K562 (cell line): ENCODE data around the gene OTOGL.

Experiments
- POLR2A ChIP-seq: fragments of 450-650 bp; conservative IDR thresholded peaks from 2 replicates; pipeline ENCODE4 v1.6.1; 2016
- SAFB2 ChIP-seq: fragments of 200-400 bp; formaldehyde crosslinking; IDR thresholded peaks from 2 replicates; pipeline ENCODE4 v1.6.1; 2018; ENCODE audit warnings: borderline replicate concordance, low read length, low read depth, moderate library complexity; ENCODE audit not compliant: severe bottlenecking
- TF ChIP-seq, protein P1 (sequence below), 3 experiments: IDR thresholded peaks in 2 of 3; conservative IDR thresholded peaks in 1 of 3; 2 replicates each; pipeline ENCODE4 v1.5.1; 2011 to 2012; ENCODE audit warnings: low read length in 3 of 3, mild to moderate bottlenecking in 3 of 3, control low read depth in 2 of 3, improper control_type of control experiment in 1 of 3, inconsistent platforms in 1 of 3, low read depth in 1 of 3, mixed read lengths in 1 of 3, moderate library complexity in 1 of 3; ENCODE audit not compliant: insufficient read depth in 2 of 3
- TF ChIP-seq, protein P2 (sequence below): fragments of 250-450 bp; sonication (Bioruptor Pico); IDR thresholded peaks from 2 replicates; pipeline ENCODE4 v1.5.0; 2022; ENCODE audit warnings: mild to moderate bottlenecking

DNA sequence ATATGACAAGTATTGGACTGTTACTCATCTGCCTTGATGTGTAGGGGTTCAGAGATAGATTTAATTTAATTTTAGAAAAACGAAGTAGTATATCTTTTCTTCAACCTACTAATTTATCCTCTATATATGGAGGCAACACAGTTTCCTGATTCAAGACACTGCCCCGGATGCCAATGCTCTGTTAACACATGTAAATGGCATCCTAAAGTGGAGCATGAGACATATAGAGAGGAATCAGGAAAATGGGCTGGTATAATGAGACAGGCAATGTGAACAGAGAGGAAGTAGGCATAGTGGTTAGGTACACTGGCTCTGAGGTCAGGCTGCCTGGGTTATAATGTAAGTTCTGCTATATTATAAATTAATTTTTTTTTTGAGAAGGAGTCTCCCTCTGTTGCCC, 85.6 kb downstream of the OTOGL start:
- TF ChIP-seq SAFB2, result no peak
- TF ChIP-seq, protein P1, sequence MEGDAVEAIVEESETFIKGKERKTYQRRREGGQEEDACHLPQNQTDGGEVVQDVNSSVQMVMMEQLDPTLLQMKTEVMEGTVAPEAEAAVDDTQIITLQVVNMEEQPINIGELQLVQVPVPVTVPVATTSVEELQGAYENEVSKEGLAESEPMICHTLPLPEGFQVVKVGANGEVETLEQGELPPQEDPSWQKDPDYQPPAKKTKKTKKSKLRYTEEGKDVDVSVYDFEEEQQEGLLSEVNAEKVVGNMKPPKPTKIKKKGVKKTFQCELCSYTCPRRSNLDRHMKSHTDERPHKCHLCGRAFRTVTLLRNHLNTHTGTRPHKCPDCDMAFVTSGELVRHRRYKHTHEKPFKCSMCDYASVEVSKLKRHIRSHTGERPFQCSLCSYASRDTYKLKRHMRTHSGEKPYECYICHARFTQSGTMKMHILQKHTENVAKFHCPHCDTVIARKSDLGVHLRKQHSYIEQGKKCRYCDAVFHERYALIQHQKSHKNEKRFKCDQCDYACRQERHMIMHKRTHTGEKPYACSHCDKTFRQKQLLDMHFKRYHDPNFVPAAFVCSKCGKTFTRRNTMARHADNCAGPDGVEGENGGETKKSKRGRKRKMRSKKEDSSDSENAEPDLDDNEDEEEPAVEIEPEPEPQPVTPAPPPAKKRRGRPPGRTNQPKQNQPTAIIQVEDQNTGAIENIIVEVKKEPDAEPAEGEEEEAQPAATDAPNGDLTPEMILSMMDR (IDR thresholded peaks at IDR 0.05 in 2 of 3, conservative IDR thresholded peaks at IDR 0.05 in 1 of 3; ENCODE audit: insufficient read depth in 2 of 3, low read depth in 1 of 3, low read length in 3 of 3), result no peak
- TF ChIP-seq, protein P2, sequence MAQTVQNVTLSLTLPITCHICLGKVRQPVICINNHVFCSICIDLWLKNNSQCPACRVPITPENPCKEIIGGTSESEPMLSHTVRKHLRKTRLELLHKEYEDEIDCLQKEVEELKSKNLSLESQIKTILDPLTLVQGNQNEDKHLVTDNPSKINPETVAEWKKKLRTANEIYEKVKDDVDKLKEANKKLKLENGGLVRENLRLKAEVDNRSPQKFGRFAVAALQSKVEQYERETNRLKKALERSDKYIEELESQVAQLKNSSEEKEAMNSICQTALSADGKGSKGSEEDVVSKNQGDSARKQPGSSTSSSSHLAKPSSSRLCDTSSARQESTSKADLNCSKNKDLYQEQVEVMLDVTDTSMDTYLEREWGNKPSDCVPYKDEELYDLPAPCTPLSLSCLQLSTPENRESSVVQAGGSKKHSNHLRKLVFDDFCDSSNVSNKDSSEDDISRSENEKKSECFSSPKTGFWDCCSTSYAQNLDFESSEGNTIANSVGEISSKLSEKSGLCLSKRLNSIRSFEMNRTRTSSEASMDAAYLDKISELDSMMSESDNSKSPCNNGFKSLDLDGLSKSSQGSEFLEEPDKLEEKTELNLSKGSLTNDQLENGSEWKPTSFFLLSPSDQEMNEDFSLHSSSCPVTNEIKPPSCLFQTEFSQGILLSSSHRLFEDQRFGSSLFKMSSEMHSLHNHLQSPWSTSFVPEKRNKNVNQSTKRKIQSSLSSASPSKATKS (CRISPR knock-in tag), result no peak
- TF ChIP-seq POLR2A, result no peak
